ENCODE results near the gene BTRC. TPM values are rescaled to one million over a fixed set of nuclear protein-coding genes. Genes with fewer than 3 reads are reported as not detected.

BTRC gene
- total RNA-seq, 6 experiments from 2014 or later = 22.3 to 27.9 (median 24.5) TPM

GRCh38 chr10:101389986-101390531, 36.1 kb downstream of the BTRC start:
- no peak overlapping the region for H3K27ac Mint-ChIP-seq
- H3K4me1 Mint-ChIP-seq (ENCODE audit: low read depth) = peaks cover 9% of the 10 kb centered on the region
- H3K36me3 Mint-ChIP-seq (ENCODE audit: low read depth) = no peaks in the 10 kb centered on the region
- no peaks in the 10 kb centered on the region for H3K9me3 Mint-ChIP-seq
- H3K4me3 Mint-ChIP-seq = no peak overlapping the region
- TF ChIP-seq CTCF (IDR thresholded peaks at IDR 0.05) = no peak
- DNase-seq = no peak
- H3K27me3 Mint-ChIP-seq (ENCODE audit: insufficient read depth) = no peaks in the 10 kb centered on the region

DNA sequence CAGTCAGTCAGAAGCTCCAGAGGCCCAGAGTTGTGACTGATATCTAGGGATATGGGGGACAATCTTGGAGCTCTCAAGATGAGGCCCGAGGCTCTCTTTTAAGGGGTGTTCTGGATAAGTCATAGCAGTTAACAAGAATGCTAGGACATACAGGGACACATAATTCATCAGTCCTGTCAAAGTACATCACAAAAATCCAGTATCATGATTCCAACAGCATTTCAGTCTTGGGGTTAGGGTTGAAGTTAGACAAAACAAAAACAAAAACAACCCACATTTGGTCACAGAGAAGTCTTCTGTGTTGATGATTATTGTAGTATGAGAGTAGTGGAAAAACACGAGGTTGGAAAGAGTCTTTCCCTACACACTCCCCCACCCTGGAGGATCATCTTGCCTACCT, 39.4 kb downstream of the BTRC start:
- no peak for DNase-seq
- TF ChIP-seq CTCF (IDR thresholded peaks at IDR 0.05) = no peak
- H3K27ac Mint-ChIP-seq = no peak overlapping the region
- no peaks in the 10 kb centered on the region for H3K9me3 Mint-ChIP-seq
- no peaks in the 10 kb centered on the region for H3K27me3 Mint-ChIP-seq (ENCODE audit: insufficient read depth)
- H3K36me3 Mint-ChIP-seq (ENCODE audit: low read depth) = no peaks in the 10 kb centered on the region
- no peak overlapping the region for H3K4me3 Mint-ChIP-seq
- peaks cover 9% of the 10 kb centered on the region for H3K4me1 Mint-ChIP-seq (ENCODE audit: low read depth)

DNA sequence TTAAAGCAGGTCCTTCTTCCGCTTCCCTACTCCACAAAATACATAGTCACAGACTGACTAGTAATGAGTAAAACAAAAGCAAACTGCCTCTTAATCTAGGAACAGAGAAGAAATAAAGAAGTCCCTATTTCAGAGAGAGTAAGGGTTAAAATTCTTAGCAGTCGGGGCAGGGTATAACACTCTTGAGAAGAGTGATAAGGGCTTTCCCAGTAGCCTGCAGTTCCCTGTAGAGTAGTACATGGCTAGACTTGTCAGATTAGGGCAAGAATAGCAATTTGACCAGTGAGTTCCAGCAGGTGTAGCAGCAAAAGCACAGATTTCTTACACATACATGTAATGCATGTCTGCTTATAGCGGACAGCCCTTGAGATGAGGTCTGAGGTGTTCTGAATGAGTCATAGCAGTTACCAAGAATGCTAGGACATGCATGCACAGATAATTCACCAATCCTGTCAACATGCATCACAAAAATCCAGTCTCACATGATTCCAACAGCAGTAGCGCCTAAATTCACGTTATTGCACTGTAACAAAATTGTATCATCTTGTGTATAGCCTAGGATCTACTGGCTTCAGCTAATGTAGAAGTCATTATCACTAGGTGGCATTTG, 40.7 kb downstream of the BTRC start:
- Mint-ChIP-seq H3K9me3 (no peaks in the 10 kb centered on the region), H3K27ac (no peak overlapping the region), H3K4me1 (ENCODE audit: low read depth) (peaks cover 9% of the 10 kb centered on the region), H3K36me3 (ENCODE audit: low read depth) (no peaks in the 10 kb centered on the region), H3K27me3 (ENCODE audit: insufficient read depth) (no peaks in the 10 kb centered on the region), H3K4me3 (no peak overlapping the region)
- DNase-seq = no peak
- TF ChIP-seq CTCF (IDR thresholded peaks at IDR 0.05) = no peak

- Mint-ChIP-seq H3K4me1 (ENCODE audit: low read depth) (peaks cover 11% of the 10 kb centered on the region), H3K4me3 (no peak overlapping the region), H3K9me3 (no peaks in the 10 kb centered on the region), H3K36me3 (ENCODE audit: low read depth) (no peaks in the 10 kb centered on the region), H3K27me3 (ENCODE audit: insufficient read depth) (no peaks in the 10 kb centered on the region), H3K27ac (peak overlapping the region; percentile 58)
- peak; percentile 77 for DNase-seq
- TF ChIP-seq CTCF (IDR thresholded peaks at IDR 0.05) = no peak
Measured at GRCh38 chr10:101397140-101397539, 43.2 kb downstream of the BTRC start.

GRCh38 chr10:101400585-101400984, 46.6 kb downstream of the BTRC start:
- H3K4me1 Mint-ChIP-seq (ENCODE audit: low read depth) = peaks cover 21% of the 10 kb centered on the region
- no peaks in the 10 kb centered on the region for H3K36me3 Mint-ChIP-seq (ENCODE audit: low read depth)
- DNase-seq = no peak
- no peak for TF ChIP-seq CTCF (IDR thresholded peaks at IDR 0.05)
- no peaks in the 10 kb centered on the region for H3K9me3 Mint-ChIP-seq
- H3K4me3 Mint-ChIP-seq = no peak overlapping the region
- H3K27me3 Mint-ChIP-seq (ENCODE audit: insufficient read depth) = no peaks in the 10 kb centered on the region; the same call in 1 of the 2 replicates
- no peak overlapping the region for H3K27ac Mint-ChIP-seq
